Mammary epithelial cell (primary cell): Measurements from ENCODE around the gene SLC38A2.

Source experiments
- CTCF ChIP-seq, 2 donors: IDR thresholded peaks in 1 of 2; conservative IDR thresholded peaks in 1 of 2; 2 replicates each; pipeline ENCODE4 v1.5.1; 2011 to 2012; ENCODE audit warnings: inconsistent platforms in 2 of 2, low read length in 2 of 2, mild to moderate bottlenecking in 2 of 2, control low read depth in 1 of 2, low read depth in 1 of 2; ENCODE audit not compliant: insufficient read depth in 1 of 2; ENCODE audit errors: extremely low read depth in 1 of 2
- EZH2 ChIP-seq: IDR thresholded peaks from 2 replicates; pipeline ENCODE4 v1.6.1; 2012; ENCODE audit warnings: low read length, inconsistent platforms, borderline replicate concordance

GRCh38 chr12:46385438-46385837 is 12.9 kb upstream of the SLC38A2 start:
- TF ChIP-seq CTCF (conservative IDR thresholded peaks at IDR 0.05 in 1 of 2, IDR thresholded peaks at IDR 0.05 in 1 of 2; ENCODE audit: extremely low read depth in 1 of 2, insufficient read depth in 1 of 2, low read depth in 1 of 2, low read length in 2 of 2), result no peak
- no peak for TF ChIP-seq EZH2
